HG03097 (cell line): ENCODE data around the gene SLPI.

Experiments used
- ATAC-seq: cut with Tn5 transposase; IDR thresholded peaks from one replicate; pipeline ENCODE4 v1.9.1; 2021; ENCODE audit not compliant: unreplicated experiment, low FRiP score

SLPI gene

GRCh38 chr20:45279992-45280391, 25.6 kb upstream of the SLPI start:
- ATAC-seq, result no peak

- no peak for ATAC-seq
Measured at GRCh38 chr20:45275338-45275737, 21.0 kb upstream of the SLPI start.

DNA sequence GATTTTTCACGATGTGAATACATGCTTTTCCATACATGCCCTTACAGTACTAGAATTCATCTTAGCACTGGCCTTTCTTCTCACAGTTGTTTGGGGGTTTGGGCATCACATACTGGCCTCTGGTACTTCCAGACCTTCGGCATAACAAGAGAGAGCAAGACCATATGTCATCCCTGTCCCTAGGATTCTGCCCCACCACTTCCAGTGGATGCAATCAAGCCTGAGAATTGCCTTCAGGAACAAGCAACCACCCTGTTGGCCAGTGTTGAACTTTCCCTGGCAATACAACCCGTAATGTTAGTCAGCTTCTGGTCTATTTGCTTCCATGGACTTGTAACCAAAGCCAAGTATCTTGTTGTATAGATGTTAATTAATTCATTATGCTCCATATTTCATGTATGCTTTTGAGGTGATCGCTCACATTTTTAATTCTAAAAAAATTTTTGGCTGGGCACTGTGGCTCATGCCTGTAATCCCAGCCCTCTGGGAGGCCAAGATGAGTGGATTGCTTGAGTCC, 15.4 kb upstream of the SLPI start:
- no peak for ATAC-seq

- no peak for ATAC-seq
Measured at GRCh38 chr20:45269056-45269455, 14.7 kb upstream of the SLPI start.

GRCh38 chr20:45268531-45268930, 14.2 kb upstream of the SLPI start:
- no peak for ATAC-seq

- no peak for ATAC-seq
Measured at GRCh38 chr20:45266977-45267376, 12.6 kb upstream of the SLPI start.

DNA sequence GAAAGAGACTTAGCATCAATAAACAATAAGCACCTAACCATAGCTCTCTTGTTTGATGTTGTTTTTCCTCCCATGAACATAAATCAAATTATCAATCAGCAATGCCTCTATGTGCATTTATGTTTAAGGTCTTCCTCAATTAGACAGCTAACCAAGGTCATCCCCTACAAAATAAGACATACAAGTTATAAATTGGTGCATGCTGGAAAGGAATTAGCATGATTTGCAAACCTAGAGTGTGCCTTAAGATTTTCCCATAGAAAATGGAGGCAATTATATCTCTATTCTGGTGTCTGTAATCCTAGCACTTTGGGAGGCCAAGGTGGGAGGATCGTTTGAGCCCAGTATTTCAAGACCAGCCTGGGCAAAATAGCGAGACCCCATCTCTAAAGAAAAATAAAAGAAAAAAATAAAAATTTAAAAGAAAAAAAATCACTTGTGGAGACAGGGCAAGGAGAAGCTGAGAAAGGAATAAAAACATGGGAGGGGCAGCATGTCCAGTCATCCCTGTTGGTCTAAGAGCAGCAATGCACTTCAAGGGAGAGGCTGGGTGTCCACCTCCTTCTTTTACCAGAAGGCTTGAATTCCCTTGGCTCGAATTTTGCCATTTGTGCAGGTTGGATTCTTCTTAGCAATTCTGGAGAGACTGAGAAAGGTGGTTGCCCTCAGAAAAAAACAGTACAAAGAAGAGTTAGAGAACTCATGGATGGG, 9.3 kb upstream of the SLPI start:
- ATAC-seq, result no peak

DNA sequence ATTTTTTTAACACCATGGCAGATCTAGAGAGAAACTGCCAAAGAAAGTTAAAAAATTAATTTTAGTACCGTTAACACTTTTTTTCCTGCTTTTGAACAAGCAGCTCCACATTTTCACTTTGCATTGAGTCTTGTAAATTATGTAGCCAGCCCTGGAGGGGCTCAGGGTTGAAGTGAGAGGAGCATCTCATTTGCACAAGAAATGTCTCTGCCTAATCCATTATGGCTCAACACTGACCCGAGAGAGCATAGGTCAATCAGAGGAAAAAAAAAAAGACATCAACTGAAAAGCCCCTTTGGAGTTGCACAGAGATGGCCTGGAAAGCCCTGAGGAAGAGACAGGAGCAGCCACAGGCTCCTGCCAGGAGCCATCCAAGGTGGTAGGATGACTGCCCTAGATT, 4.3 kb upstream of the SLPI start:
- ATAC-seq, result no peak

DNA sequence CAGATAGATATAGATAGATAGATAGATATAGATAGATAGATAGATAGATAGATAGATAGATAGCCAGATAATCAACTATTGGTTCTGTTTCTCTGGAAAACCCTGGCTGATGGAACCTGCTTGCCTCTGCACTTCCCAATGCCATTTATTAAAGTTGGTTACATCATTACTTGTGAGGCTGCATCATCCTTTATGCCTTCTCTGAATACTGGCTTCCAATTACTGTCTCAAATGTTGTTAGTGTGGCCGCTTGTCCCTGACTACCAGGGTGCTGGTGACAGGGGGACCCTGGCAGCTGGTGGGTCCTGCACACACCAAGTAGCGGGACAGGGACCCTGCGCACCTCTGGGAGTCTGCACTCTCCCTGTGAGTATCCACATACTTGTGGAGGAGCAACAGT, 3.9 kb upstream of the SLPI start:
- ATAC-seq, result no peak

- no peak for ATAC-seq
Measured at GRCh38 chr20:45257711-45258110, 3.3 kb upstream of the SLPI start.

DNA sequence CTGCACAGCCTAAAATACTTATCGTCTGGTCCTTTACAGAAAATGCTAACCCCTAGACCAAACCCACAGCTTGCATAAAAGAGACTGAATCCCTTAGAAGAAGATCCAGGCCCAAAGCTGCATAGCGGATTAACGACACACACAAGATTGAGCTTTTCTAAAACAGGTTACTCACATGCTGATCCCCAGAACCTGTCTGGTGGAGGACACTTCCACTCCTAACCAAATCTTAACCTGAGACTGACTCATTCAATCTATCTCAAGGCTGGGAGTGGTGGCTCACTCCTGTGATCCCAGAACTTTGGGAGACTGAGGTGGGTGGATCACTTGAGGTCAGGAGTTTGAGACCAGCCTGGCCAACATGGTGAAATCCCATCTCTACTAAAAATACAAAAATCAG, 2.8 kb upstream of the SLPI start:
- no peak for ATAC-seq

- no peak for ATAC-seq
Measured at GRCh38 chr20:45253261-45253660, 1.1 kb downstream of the SLPI start.

- ATAC-seq, result no peak
Measured at GRCh38 chr20:45251884-45252560, 2.3 kb downstream of the SLPI start.

DNA sequence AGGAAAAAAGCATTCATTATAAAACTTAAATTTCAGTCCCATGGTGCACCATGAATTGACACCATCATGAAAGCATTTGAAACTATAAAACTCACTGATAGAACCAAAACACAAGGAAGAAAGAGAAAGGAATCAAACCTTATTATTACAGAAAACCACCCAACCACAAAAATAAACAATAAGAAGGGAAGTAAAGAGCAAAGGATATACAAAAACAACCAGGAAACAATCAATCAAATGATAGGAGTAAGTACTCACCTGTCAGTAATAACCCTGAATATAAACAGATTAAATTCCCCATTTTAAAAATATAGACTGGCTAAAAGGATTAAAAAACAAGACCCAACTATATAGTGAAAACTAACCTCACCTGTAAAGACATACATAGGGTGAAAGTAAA, 5.8 kb downstream of the SLPI start:
- ATAC-seq, result no peak

GRCh38 chr20:45247865-45248264, 6.5 kb downstream of the SLPI start:
- ATAC-seq, result no peak

DNA sequence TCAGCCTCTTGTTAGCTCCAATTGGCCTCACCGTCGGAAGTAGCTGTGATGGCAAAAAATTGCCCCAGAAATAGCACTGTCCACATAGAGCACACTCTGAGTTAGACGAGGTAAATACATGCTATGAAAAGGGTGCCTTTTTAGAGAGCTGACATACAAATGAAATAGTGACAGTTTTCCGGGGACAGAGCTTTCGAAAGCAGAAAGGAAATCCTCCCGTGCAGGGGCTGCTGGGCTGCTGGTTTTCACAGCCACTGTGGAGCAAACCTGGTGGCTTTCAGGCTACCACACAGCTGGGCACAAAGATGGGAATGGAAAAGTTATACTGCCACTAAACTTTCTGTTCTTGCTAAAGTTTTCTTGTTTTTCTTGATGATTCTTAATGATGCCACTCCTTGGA, 8.3 kb downstream of the SLPI start:
- ATAC-seq, result no peak

DNA sequence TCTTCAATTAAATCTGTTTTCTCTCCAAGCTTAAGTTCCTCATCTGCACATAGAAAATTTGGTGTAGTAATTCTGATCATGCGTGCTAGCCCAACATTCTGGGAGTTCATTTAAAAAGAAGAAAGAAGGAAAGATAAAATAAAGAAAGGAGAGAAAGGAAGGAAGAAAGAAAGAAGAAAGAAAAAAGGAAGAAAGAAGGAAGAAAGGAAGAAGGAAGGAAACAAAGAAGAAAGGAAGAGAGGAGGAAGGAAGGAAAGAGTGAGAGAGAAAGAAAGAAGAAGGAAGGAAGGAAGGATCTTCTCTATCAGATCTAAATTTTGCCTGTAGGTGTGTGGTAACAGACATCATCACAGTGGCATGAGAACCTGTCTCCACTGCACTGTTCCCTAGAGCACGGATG, 16.2 kb downstream of the SLPI start:
- no peak for ATAC-seq

DNA sequence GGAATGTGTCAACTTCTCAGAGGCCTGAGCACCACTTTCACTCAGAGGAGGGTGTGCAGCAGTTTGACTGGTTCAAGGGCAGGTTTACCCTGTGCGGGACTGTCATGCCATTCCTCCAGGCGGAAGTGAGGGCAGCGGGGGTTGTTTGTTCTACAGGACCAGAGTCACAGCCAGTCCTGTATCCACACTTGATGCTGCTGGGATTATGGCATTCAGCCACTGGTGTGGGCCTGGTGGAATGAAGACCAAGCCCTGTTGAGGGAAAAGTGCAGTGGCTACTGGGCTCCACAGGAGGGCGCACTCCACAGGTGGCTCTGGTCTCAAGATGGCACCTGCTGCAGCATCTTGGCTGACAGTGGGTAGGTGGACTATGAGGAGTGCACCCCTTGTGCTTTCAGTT, 18.4 kb downstream of the SLPI start:
- no peak for ATAC-seq

DNA sequence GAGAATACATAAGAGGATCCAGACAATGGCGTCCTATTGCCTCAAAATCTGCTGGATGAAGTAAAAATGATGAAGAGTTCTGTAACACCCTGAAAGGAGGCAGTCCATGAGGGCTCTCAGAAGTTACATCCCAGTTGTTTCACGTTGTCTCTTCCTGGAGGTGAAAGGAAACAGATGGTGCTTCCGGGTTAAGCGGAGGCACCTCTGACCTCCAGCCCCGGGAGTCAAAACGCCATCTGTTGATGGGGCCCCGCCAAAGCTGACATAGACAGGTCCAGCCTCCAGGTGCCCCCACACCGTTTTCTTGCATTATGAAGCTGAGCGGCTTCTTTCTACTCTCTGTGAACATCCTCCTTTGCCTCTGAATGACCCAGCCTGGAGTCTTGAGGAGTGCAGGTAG, 23.7 kb downstream of the SLPI start:
- no peak for ATAC-seq

DNA sequence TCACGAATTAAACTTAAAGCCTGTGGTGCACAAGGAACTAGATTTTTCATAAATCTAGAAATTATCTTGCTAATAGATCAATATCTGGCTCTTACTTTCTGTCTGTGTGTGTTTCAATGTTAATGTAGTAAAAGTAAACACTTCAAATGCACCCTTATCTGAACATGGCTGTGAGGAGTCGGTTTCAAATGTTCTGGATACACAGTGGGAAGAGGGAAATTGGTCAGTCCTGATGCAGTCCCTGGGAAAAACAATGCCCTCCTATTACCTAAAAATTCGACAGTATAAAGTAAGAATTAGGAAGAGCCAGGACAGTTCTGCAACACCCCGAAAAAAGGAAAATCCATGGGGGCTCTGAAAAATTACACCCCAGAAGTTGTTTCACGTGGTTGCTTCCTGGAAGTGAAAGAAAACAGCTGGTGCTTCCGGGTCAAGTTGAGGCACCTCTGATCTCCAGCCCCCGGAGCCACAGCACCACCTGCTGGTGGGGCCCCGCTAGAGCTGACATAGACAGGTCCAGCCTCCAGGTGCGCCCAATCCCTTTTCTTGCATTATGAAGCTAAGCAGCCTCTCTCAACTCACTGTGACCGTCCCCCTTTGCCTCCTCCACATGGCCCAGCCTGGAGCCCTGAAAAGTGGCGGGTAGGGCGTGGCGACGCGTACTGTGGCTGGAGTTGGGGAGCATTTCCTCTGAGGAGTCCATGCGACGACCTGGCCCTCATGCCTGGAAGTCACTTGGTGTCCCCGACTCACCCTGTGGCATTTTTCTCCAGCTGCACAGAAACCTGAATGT, 24.9 kb downstream of the SLPI start:
- ATAC-seq, result no peak

DNA sequence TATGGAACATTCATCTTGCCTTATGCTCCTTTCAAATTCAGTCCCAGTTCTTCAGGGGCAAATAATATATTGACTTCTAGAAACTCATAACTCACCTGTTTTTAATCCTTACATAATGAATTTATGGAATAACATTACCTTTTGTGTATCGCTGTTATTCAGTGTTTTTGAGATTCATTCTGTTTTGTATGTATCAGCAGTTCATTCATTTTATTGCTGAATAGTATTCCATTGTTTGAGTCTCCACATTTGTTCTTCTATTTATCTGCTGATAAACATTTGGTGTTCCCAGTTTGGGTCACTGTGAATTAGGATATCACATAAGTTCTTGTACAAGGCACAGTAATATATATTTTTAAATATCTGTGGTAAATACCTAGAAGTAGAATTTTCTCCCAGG, 28.1 kb downstream of the SLPI start:
- no peak for ATAC-seq

DNA sequence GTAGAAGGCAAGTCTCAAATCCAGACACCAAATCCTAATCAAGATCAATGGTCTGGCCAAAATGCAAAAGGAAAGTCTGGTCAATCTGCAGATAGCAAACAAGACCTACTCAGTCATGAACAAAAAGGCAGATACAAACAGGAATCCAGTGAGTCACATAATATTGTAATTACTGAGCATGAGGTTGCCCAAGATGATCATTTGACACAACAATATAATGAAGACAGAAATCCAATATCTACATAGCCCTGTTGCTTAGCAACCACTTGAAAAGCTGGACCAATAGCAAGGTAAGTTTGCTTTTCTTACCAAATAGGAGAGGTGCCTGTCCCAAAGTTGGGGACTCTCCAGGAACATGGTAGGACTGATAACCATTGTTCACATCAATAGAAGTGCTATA, 31.2 kb downstream of the SLPI start:
- ATAC-seq, result no peak
